ENCODE measurements around the gene RBL1.

DNA sequence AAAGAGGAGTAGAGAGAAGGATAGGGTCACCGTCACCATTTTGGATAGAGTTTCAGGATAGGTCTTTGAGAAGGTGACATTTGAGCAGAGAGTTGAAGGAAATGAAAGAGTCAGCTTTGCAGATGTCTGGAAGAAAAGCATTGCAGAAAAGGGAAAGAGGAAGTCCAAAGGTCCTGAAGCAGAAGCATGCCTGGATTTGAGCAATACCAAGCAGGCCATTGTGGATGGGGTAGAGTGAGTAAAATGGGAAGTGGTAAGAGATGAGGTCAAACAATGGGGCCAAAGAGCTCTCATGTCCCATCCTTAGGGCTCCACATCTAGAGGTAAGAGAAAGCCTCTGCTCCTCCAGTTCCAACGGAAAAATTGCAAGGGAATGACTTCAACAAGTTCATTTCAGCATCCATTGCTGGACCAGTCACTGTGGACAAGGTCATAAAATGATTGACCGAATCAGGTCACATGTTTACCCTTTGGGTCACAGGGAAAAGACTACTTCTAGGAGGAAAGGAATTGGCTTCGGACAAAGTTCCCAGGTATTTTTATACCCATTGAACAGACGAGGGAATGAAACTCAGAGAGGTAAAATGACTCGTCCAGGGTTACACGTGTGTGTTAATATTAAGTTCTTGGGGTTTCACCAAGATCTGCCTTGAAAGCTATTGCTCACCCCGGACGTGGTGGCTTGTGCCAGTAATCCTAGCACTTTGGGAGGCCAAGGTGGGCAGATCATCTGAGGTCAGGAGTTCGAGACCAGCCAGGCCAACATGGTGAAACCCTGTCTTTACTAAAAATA lies 137.7 kb downstream of the RBL1 start:
- TF ChIP-seq EP300 (IDR thresholded peaks at IDR 0.05) (no peak), POLR2A (IDR thresholded peaks at IDR 0.05) (no peak)
- TF ChIP-seq, protein P1, sequence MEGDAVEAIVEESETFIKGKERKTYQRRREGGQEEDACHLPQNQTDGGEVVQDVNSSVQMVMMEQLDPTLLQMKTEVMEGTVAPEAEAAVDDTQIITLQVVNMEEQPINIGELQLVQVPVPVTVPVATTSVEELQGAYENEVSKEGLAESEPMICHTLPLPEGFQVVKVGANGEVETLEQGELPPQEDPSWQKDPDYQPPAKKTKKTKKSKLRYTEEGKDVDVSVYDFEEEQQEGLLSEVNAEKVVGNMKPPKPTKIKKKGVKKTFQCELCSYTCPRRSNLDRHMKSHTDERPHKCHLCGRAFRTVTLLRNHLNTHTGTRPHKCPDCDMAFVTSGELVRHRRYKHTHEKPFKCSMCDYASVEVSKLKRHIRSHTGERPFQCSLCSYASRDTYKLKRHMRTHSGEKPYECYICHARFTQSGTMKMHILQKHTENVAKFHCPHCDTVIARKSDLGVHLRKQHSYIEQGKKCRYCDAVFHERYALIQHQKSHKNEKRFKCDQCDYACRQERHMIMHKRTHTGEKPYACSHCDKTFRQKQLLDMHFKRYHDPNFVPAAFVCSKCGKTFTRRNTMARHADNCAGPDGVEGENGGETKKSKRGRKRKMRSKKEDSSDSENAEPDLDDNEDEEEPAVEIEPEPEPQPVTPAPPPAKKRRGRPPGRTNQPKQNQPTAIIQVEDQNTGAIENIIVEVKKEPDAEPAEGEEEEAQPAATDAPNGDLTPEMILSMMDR (IDR thresholded peaks at IDR 0.05), result no peak

Data from ovary (tissue), 3 donors.